Endothelial cell of umbilical vein (primary cell): ENCODE measurements around the gene C1orf198. TPM values are rescaled to one million over a fixed set of nuclear protein-coding genes. Genes with fewer than 3 reads are reported as not detected.

Source experiments
- BruUV-seq: library from RNA; stranded (reverse); fragments of 400-500 nt; replicated peaks from 2 replicates; lab custom pipeline; 2021; lab: Mats Ljungman, UMichigan
- CTCF ChIA-PET: fragments of 300-600, 350-600 bp; sonication (Branson Sonifier 250); formaldehyde crosslinking; loops from one replicate; lab custom pipeline; 2021; ENCODE audit warnings: antibody characterized with exemption, inconsistent platforms; lab: Charles Lee
- POLR2A ChIA-PET: fragments of 300-600, 350-600 bp; sonication (Branson Sonifier 250); formaldehyde crosslinking; loops from one replicate; lab custom pipeline; 2021; ENCODE audit warnings: antibody characterized with exemption, inconsistent platforms; lab: Charles Lee
- DNase-seq: peaks from one replicate; pipeline ENCODE4 v3.0.0-alpha.2; 2011; ENCODE audit warnings: low read depth, low spot score
- FAIRE-seq: peaks from 2 replicates; lab custom pipeline; 2011; peaks lifted over from hg19 to GRCh38; lab: Jason Lieb, UNC
- H2AFZ ChIP-seq: 2 replicates; pipeline ENCODE4 v1.6.0; 2012; ENCODE audit warnings: low read depth, low read length, control low read depth, inconsistent platforms
- H3K27ac ChIP-seq: 2 replicates; pipeline ENCODE4 v1.5.1; 2011; ENCODE audit warnings: low read depth, mild to moderate bottlenecking, control low read depth, low read length, moderate library complexity; ENCODE audit not compliant: insufficient read depth
- H3K27me3 ChIP-seq, 2 experiments: 2 replicates each; pipeline versions ENCODE4 v1.6.0 to v1.6.1; 2011; ENCODE audit warnings: low read length in 2 of 2, mixed read lengths in 1 of 2; ENCODE audit not compliant: control insufficient read depth in 2 of 2, insufficient read depth in 2 of 2
- H3K36me3 ChIP-seq, 2 experiments: 2 replicates in 1 of 2; 3 replicates in 1 of 2; pipeline ENCODE4 v1.5.1; 2011; ENCODE audit warnings: low read length in 2 of 2, mild to moderate bottlenecking in 1 of 2, moderate library complexity in 1 of 2; ENCODE audit not compliant: control insufficient read depth in 2 of 2, insufficient read depth in 2 of 2; ENCODE audit errors: extremely low read depth in 1 of 2
- H3K4me1 ChIP-seq: 3 replicates; pipeline ENCODE4 v1.5.1; 2011; ENCODE audit warnings: mild to moderate bottlenecking, low read length; ENCODE audit not compliant: control insufficient read depth, insufficient read depth; ENCODE audit errors: extremely low read depth
- H3K4me2 ChIP-seq: 2 replicates; pipeline ENCODE4 v1.6.1; 2011; ENCODE audit warnings: low read length, control low read depth, mixed read lengths; ENCODE audit not compliant: insufficient read depth
- H3K4me3 ChIP-seq, 3 experiments: fragments of 200-600 bp in 1 of 3; sonication (generic), shearing (Covaris generic) in 1 of 3; replicated peaks in 1 of 3; 2 replicates each; pipeline ENCODE4 v1.5.1; 2011 to 2016; ENCODE audit warnings: control low read depth in 3 of 3, low read length in 3 of 3, mild to moderate bottlenecking in 2 of 3, inconsistent platforms in 1 of 3, low read depth in 1 of 3, moderate library complexity in 1 of 3; ENCODE audit not compliant: insufficient read depth in 1 of 3
- H3K79me2 ChIP-seq: 2 replicates; pipeline ENCODE4 v1.6.0; 2012; ENCODE audit warnings: low read length, inconsistent platforms; ENCODE audit not compliant: control insufficient read depth, insufficient read depth
- H3K9ac ChIP-seq: replicated peaks from 2 replicates; pipeline ENCODE3; 2011; ENCODE audit warnings: low read length, control low read depth; ENCODE audit not compliant: insufficient read depth; ENCODE audit errors: extremely low read depth
- H3K9me1 ChIP-seq: replicated peaks from 3 replicates; pipeline ENCODE4 v1.6.0; 2011; ENCODE audit warnings: mild to moderate bottlenecking, low read length; ENCODE audit not compliant: control insufficient read depth, insufficient read depth; ENCODE audit errors: extremely low read depth
- H3K9me3 ChIP-seq: replicated peaks from 2 replicates; pipeline ENCODE4 v1.5.1; 2012; ENCODE audit warnings: low read length, inconsistent platforms; ENCODE audit not compliant: control insufficient read depth, insufficient read depth
- H4K20me1 ChIP-seq: replicated peaks from 2 replicates; pipeline ENCODE3; 2011; ENCODE audit warnings: mild to moderate bottlenecking, low read length; ENCODE audit not compliant: control insufficient read depth, insufficient read depth; ENCODE audit errors: extremely low read depth
- EZH2 ChIP-seq: IDR thresholded peaks from 2 replicates; pipeline ENCODE4 v1.6.1; 2012; ENCODE audit warnings: borderline replicate concordance, low read depth, mild to moderate bottlenecking, moderate library complexity, low read length, inconsistent platforms; ENCODE audit not compliant: severe bottlenecking
- GATA2 ChIP-seq: IDR thresholded peaks from 2 replicates; pipeline ENCODE4 v1.7.0; 2011; ENCODE audit warnings: low read depth, mild to moderate bottlenecking, moderate library complexity, mixed read lengths, low read length; ENCODE audit not compliant: insufficient read length, insufficient read depth
- JUN ChIP-seq: IDR thresholded peaks from 2 replicates; pipeline ENCODE4 v1.6.1; 2011; ENCODE audit warnings: borderline replicate concordance, low read depth; ENCODE audit not compliant: insufficient read length, insufficient read depth
- MAX ChIP-seq: IDR thresholded peaks from 2 replicates; pipeline ENCODE4 v1.6.1; 2011; ENCODE audit not compliant: insufficient read depth, insufficient read length
- MYC ChIP-seq: IDR thresholded peaks from one replicate; pipeline ENCODE4 v1.6.1; 2011; ENCODE audit warnings: mild to moderate bottlenecking, low read depth, low read length
- dilution Hi-C: fragments of 300-500 bp; cut with MboI; formaldehyde crosslinking; loops from one replicate; pipeline ENCODE4 v1.15.0; 2019; ENCODE audit warnings: low sequenced_read_pairs; ENCODE audit not compliant: extremely low pct_ligation_motif_present
- intact Hi-C: fragments of 100-400 bp; cut with micrococcal nuclease; formaldehyde crosslinking; loops from one replicate; pipeline ENCODE4 v1.10.0; 2022
- polyA plus RNA-seq, 4 experiments: library from polyadenylated mRNA; depleted of rRNA in 3 of 4; stranded (reverse) in 3 of 4; unstranded in 1 of 4; fragments of >200 nt; gene quantifications; 2 replicates each; pipeline versions ENCODE4 v1.2.1 to v1.2.3, GENCODE V29; 2011 to 2012; ENCODE audit warnings: missing spikeins in 1 of 4
- total RNA-seq: library from RNA; stranded (reverse); gene quantifications from 2 replicates; pipeline ENCODE4 v1.2.3, GENCODE V29; 2021
- TF ChIP-seq, protein P1 (sequence below), 2 donors: IDR thresholded peaks; 1 replicate in 1 of 2; 2 replicates in 1 of 2; pipeline ENCODE4 v1.5.1; 2011; ENCODE audit warnings: low read length in 2 of 2, mild to moderate bottlenecking in 2 of 2, moderate library complexity in 2 of 2, control low read depth in 1 of 2, inconsistent platforms in 1 of 2, low read depth in 1 of 2; ENCODE audit not compliant: insufficient read depth in 1 of 2; ENCODE audit errors: extremely low read depth in 1 of 2

The C1orf198 gene
- total and polyA plus RNA-seq, 2 donors (not counting 3 experiments of a cell fraction or from before 2014, with no cell fraction given): 21.2 to 29.2 TPM

DNA sequence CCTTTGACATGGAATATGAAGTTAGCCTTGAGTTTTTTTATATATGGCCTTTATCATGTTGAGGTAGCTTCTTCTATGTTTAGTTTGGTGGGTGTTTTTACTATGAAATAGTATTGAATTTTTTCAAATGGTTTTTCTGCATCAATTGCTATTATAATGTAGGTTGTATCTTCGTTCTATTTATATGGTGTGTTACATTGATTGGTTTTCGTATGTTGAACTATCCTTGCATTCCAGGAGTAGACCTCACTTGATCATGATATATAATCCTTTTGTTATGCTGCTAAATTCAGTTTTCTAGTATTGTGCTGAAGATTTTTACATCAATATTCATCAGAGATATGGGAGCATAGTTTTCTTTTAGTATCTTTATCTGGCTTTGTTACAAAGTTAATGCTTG is 55.8 kb downstream of the C1orf198 start:
- DNase-seq (no peak), FAIRE-seq (no peak)
- H3K9ac ChIP-seq: no peak overlapping the region
- no peaks in the 10 kb centered on the region for H3K9me3 ChIP-seq
- H2AFZ ChIP-seq: no peak overlapping the region
- no peaks in the 10 kb centered on the region for H4K20me1 ChIP-seq
- no TSS peak for BruUV-seq
- no peak overlapping the region for H3K4me3 ChIP-seq
- H3K4me2 ChIP-seq: no peak overlapping the region
- dilution Hi-C loops (no loop called here), intact Hi-C loops (no loop called here)
- H3K79me2 ChIP-seq: no peaks in the 10 kb centered on the region
- H3K4me1 ChIP-seq: no peaks in the 10 kb centered on the region
- no peak overlapping the region for H3K27ac ChIP-seq
- peaks cover 0 to 4% of the 10 kb centered on the region in 2 experiments for H3K27me3 ChIP-seq
- H3K9me1 ChIP-seq: no peaks in the 10 kb centered on the region
- no peak for TF ChIP-seq GATA2
- TF ChIP-seq JUN: no peak
- no peak for TF ChIP-seq MAX
- TF ChIP-seq, protein P1, sequence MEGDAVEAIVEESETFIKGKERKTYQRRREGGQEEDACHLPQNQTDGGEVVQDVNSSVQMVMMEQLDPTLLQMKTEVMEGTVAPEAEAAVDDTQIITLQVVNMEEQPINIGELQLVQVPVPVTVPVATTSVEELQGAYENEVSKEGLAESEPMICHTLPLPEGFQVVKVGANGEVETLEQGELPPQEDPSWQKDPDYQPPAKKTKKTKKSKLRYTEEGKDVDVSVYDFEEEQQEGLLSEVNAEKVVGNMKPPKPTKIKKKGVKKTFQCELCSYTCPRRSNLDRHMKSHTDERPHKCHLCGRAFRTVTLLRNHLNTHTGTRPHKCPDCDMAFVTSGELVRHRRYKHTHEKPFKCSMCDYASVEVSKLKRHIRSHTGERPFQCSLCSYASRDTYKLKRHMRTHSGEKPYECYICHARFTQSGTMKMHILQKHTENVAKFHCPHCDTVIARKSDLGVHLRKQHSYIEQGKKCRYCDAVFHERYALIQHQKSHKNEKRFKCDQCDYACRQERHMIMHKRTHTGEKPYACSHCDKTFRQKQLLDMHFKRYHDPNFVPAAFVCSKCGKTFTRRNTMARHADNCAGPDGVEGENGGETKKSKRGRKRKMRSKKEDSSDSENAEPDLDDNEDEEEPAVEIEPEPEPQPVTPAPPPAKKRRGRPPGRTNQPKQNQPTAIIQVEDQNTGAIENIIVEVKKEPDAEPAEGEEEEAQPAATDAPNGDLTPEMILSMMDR (IDR thresholded peaks at IDR 0.05; ENCODE audit: extremely low read depth in 1 of 2, insufficient read depth in 1 of 2, low read depth in 1 of 2, low read length in 2 of 2): no peak
- TF ChIP-seq EZH2: no peak
- TF ChIP-seq MYC: no peak
- CTCF ChIA-PET: no interaction called here
- H3K36me3 ChIP-seq: no peaks in the 10 kb centered on the region
- POLR2A ChIA-PET: no interaction called here
